B cell (primary cell): Measurements from ENCODE around the gene SHC2. TPM values are rescaled to one million over a fixed set of nuclear protein-coding genes. Genes with fewer than 3 reads are reported as not detected.

Source experiments
- ATAC-seq: fragments of 200-7000 bp; cut with Tn5 transposase; one replicate; pipeline ENCODE4 v1.10.0; 2021; ENCODE audit warnings: low read depth, mild to moderate bottlenecking, moderate number of reproducible peaks, moderate library complexity
- CTCF ChIA-PET: fragments of 350-600 bp; sonication (Branson Sonifier 250); formaldehyde crosslinking; loops from one replicate; lab custom pipeline; 2021; ENCODE audit warnings: antibody characterized with exemption, inconsistent platforms; lab: Charles Lee
- POLR2A ChIA-PET: fragments of 350-600 bp; sonication (Branson Sonifier 250); formaldehyde crosslinking; loops from one replicate; lab custom pipeline; 2021; ENCODE audit warnings: antibody characterized with exemption; lab: Charles Lee
- DNase-seq: peaks from one replicate; pipeline ENCODE4 v3.0.0; 2013
- H2AFZ ChIP-seq: 2 replicates; pipeline ENCODE4 v1.6.1; 2012; ENCODE audit warnings: mild to moderate bottlenecking, low read depth, low read length; ENCODE audit not compliant: insufficient read depth, poor library complexity, severe bottlenecking
- H3K27ac ChIP-seq, 2 donors: 1 replicate in 1 of 2; 2 replicates in 1 of 2; pipeline ENCODE4 v1.5.1; 2012 to 2013; ENCODE audit warnings: low read length in 2 of 2, mild to moderate bottlenecking in 2 of 2, moderate library complexity in 1 of 2
- H3K27me3 ChIP-seq, 4 experiments: fragments of 200-600 bp in 1 of 4; sonication (generic) in 1 of 4; replicated peaks in 1 of 4; 1 replicate in 2 of 4; 2 replicates in 2 of 4; pipeline versions ENCODE4 v1.6.1 to v1.7.0; 2013 to 2016; ENCODE audit warnings: low read length in 3 of 4, mild to moderate bottlenecking in 2 of 4, mixed read lengths in 1 of 4, moderate library complexity in 1 of 4; ENCODE audit not compliant: insufficient read depth in 4 of 4, control insufficient read depth in 3 of 4; ENCODE audit errors: control extremely low read depth in 1 of 4
- H3K36me3 ChIP-seq, 2 experiments: replicated peaks in 1 of 2; 1 replicate in 1 of 2; 2 replicates in 1 of 2; pipeline versions ENCODE4 v1.6.1 to v1.7.1; 2013; ENCODE audit warnings: low read length in 1 of 2; ENCODE audit not compliant: insufficient read depth in 2 of 2, control insufficient read depth in 1 of 2; ENCODE audit errors: control extremely low read depth in 1 of 2, extremely low read depth in 1 of 2
- H3K4me1 ChIP-seq, 2 donors: fragments of 200-600 bp in 1 of 2; sonication (generic) in 1 of 2; 1 replicate in 1 of 2; 2 replicates in 1 of 2; pipeline versions ENCODE4 v1.5.1 to v1.6.1; 2013 to 2017; ENCODE audit warnings: low read length in 2 of 2; ENCODE audit not compliant: control insufficient read depth in 2 of 2, insufficient read depth in 2 of 2
- H3K4me2 ChIP-seq: replicated peaks from 2 replicates; pipeline ENCODE3; 2012; ENCODE audit warnings: mild to moderate bottlenecking, low read depth, low read length; ENCODE audit not compliant: poor library complexity, severe bottlenecking
- H3K4me3 ChIP-seq, 5 experiments: fragments of 200-600 bp in 1 of 5; sonication (generic) in 1 of 5; 1 replicate in 3 of 5; 2 replicates in 2 of 5; pipeline versions ENCODE4 v1.5.1 to v1.7.0; 2011 to 2016; ENCODE audit warnings: low read length in 4 of 5, mild to moderate bottlenecking in 4 of 5, low read depth in 2 of 5, control low read depth in 1 of 5, moderate library complexity in 1 of 5; ENCODE audit not compliant: insufficient read depth in 1 of 5; ENCODE audit errors: control extremely low read depth in 1 of 5, extremely low read depth in 1 of 5
- H3K79me2 ChIP-seq: fragments of 200-600 bp; sonication (generic); one replicate; pipeline ENCODE4 v1.6.0; 2016; ENCODE audit warnings: low read length; ENCODE audit not compliant: control insufficient read depth, insufficient read depth
- H3K9ac ChIP-seq: fragments of 200-600 bp; sonication (generic); 2 replicates; pipeline ENCODE4 v1.6.1; 2017; ENCODE audit warnings: mild to moderate bottlenecking, low read length, moderate library complexity
- H3K9me3 ChIP-seq, 3 donors: one replicate each; pipeline versions ENCODE4 v1.6.1 to v1.7.1; 2013; ENCODE audit warnings: low read length in 2 of 3; ENCODE audit not compliant: control insufficient read depth in 2 of 3, insufficient read depth in 1 of 3; ENCODE audit errors: control extremely low read depth in 1 of 3
- H4K20me1 ChIP-seq: 2 replicates; pipeline ENCODE4 v1.6.0; 2012; ENCODE audit warnings: mild to moderate bottlenecking, low read length; ENCODE audit not compliant: insufficient read depth, control insufficient read depth, poor library complexity, severe bottlenecking
- H3K27ac Mint-ChIP-seq: one replicate; pipeline ENCODE4 v1.8.0; 2021; ENCODE audit warnings: mixed read lengths
- H3K27me3 Mint-ChIP-seq: one replicate; pipeline ENCODE4 v1.8.0; 2021; ENCODE audit warnings: mixed read lengths
- H3K4me1 Mint-ChIP-seq: one replicate; pipeline ENCODE4 v1.8.0; 2021; ENCODE audit warnings: mixed read lengths
- H3K4me3 Mint-ChIP-seq: one replicate; pipeline ENCODE4 v1.8.0; 2021; ENCODE audit warnings: mixed read lengths
- H3K9me3 Mint-ChIP-seq: one replicate; pipeline ENCODE4 v1.8.0; 2022; ENCODE audit warnings: mixed read lengths; ENCODE audit not compliant: insufficient read depth
- EZH2 ChIP-seq: IDR thresholded peaks from 2 replicates; pipeline ENCODE4 v1.6.1; 2012; ENCODE audit warnings: borderline replicate concordance, low read depth, mild to moderate bottlenecking, moderate library complexity, low read length; ENCODE audit not compliant: insufficient read depth, poor library complexity, severe bottlenecking
- WGBS: methylation state at CpG from one replicate; pipeline ENCODE4 v1.1.5; 2013; ENCODE audit warnings: missing lambda C conversion rate; ENCODE audit not compliant: insufficient coverage; 5-methylcytosine and 5-hydroxymethylcytosine counted together
- intact Hi-C: fragments of 100-400 bp; cut with micrococcal nuclease; formaldehyde crosslinking; loops from one replicate; pipeline ENCODE4 v1.10.0; 2022
- polyA plus RNA-seq: library from polyadenylated mRNA; depleted of rRNA; stranded (reverse); fragments of >200 nt; gene quantifications from 2 replicates; pipeline ENCODE4 v1.2.3, GENCODE V29; 2012
- total RNA-seq, 2 donors: library from RNA; stranded (reverse); fragments of 120-200 nt in 1 of 2; gene quantifications; 1 replicate in 1 of 2; 2 replicates in 1 of 2; pipeline versions ENCODE4 v1.2.3 to v1.2.4, GENCODE V29; 2013 to 2022
- TF ChIP-seq, protein P1 (sequence below): fragments of 200-600 bp; IDR thresholded peaks from one replicate; pipeline ENCODE4 v1.8.0; 2022; ENCODE audit warnings: antibody characterized with exemption, mild to moderate bottlenecking

SHC2 gene
- total and polyA plus RNA-seq, 2 donors (not counting 1 experiment from before 2014, with no cell fraction given), result 0.19 TPM; not detected in 1

DNA sequence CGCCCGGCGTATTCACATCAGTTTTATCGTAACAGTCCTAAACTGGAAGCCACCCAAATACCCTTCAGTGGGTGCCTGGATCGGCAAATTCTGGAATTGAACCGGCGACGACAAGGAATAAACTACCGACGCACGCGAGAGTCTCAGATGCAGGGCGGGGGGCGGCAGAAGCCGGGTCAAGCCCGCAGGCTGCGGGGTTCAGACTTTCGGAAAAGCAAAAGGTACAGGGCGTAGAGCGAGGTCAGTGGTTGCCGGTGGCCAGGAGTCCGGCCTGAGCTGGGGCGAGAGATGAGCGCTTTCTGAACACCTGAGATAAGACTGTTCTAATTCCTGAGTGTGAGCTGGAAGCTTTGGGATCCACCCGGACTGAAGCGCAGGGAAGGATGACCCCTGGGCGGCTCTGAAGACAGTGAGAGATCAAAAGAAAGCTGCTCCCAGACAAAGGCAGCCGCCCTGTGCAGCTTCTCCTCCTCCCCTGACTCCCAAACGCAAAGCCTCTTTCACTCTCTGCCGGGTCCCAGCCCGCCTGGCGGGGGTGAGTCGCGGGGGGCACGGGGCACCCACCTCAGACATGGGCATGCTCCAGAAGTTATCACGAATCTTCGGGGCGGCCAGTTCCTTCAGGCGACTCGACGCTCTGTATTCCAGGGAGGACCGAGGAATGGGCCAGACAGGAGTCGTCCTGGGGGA, 90.0 kb downstream of the SHC2 start:
- peaks cover 0 to 9% (median 0%) of the 10 kb centered on the region in 4 experiments for H3K27me3 ChIP-seq
- ChIA-PET POLR2A (no interaction called here), CTCF (interaction anchor here (0.6 kb wide), 1 partner anchor 17 kb away, joined by 3 read pairs; no protein-coding TSS in a partner anchor)
- no peak overlapping the region for H3K27ac Mint-ChIP-seq
- WGBS, result 94% methylated on average over 41 of the region's 43 CpGs
- intact Hi-C loops, result no loop called here
- H3K4me1 Mint-ChIP-seq, result no peaks in the 10 kb centered on the region
- DNase-seq (no peak), ATAC-seq (no peak)
- no peaks in the 10 kb centered on the region for H3K4me1 ChIP-seq
- no peaks in the 10 kb centered on the region for H3K36me3 ChIP-seq
- peaks cover 40% of the 10 kb centered on the region for H3K27me3 Mint-ChIP-seq
- TF ChIP-seq EZH2, result no peak
- TF ChIP-seq, protein P1, sequence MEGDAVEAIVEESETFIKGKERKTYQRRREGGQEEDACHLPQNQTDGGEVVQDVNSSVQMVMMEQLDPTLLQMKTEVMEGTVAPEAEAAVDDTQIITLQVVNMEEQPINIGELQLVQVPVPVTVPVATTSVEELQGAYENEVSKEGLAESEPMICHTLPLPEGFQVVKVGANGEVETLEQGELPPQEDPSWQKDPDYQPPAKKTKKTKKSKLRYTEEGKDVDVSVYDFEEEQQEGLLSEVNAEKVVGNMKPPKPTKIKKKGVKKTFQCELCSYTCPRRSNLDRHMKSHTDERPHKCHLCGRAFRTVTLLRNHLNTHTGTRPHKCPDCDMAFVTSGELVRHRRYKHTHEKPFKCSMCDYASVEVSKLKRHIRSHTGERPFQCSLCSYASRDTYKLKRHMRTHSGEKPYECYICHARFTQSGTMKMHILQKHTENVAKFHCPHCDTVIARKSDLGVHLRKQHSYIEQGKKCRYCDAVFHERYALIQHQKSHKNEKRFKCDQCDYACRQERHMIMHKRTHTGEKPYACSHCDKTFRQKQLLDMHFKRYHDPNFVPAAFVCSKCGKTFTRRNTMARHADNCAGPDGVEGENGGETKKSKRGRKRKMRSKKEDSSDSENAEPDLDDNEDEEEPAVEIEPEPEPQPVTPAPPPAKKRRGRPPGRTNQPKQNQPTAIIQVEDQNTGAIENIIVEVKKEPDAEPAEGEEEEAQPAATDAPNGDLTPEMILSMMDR, result no peak
- H3K4me2 ChIP-seq, result no peak overlapping the region
- H2AFZ ChIP-seq, result no peak overlapping the region
- H3K4me3 Mint-ChIP-seq, result no peak overlapping the region
- no peak overlapping the region for H3K4me3 ChIP-seq
- H3K9me3 ChIP-seq, result peaks cover 0 to 6% (median 0%) of the 10 kb centered on the region in 3 donors
- no peak overlapping the region for H3K9ac ChIP-seq
- no peaks in the 10 kb centered on the region for H4K20me1 ChIP-seq
- H3K27ac ChIP-seq, result no peak overlapping the region
- no peaks in the 10 kb centered on the region for H3K79me2 ChIP-seq
- H3K9me3 Mint-ChIP-seq, result no peaks in the 10 kb centered on the region

DNA sequence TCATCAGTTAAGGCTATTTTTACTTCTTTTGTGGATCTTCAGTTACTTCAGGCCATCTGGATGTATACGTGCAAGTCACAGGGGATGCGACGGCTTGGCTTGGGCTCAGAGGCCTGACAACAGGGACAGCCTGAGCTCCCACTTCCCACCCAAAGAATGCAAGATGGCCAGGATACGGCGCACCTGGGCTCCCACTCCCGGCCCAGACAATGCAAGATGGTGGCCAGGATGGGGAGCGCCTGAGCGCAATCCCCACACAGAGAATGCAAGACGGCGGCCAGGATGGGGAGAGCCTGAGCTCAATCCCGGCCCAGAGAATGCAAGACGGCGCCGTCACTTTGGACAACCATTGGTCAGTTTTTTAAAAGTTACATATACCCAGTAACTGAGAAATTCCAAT, 91.0 kb downstream of the SHC2 start:
- Histone ChIP-seq H3K9me3 (peaks cover 0 to 6% (median 0%) of the 10 kb centered on the region in 3 donors), H3K79me2 (no peaks in the 10 kb centered on the region), H3K27me3 (peaks cover 0 to 8% (median 0%) of the 10 kb centered on the region in 4 experiments), H3K4me1 (no peaks in the 10 kb centered on the region), H3K9ac (no peak overlapping the region), H3K36me3 (no peaks in the 10 kb centered on the region), H3K4me3 (no peak overlapping the region), H2AFZ (no peak overlapping the region), H4K20me1 (no peaks in the 10 kb centered on the region), H3K27ac (no peak overlapping the region), H3K4me2 (no peak overlapping the region)
- intact Hi-C loops, result no loop called here
- ATAC-seq, result no peak
- Mint-ChIP-seq H3K9me3 (no peaks in the 10 kb centered on the region), H3K27ac (no peak overlapping the region), H3K4me3 (no peak overlapping the region), H3K4me1 (no peaks in the 10 kb centered on the region), H3K27me3 (peaks cover 40% of the 10 kb centered on the region)
- TF ChIP-seq EZH2, result no peak
- TF ChIP-seq, protein P1, result no peak
- ChIA-PET POLR2A (no interaction called here), CTCF (no interaction called here)
- DNase-seq, result no peak
- 94% methylated on average over 8 of the region's 14 CpGs for WGBS
